Measurements from ENCODE around the gene ZBTB45.

GRCh38 chr19:58556622-58557220, 37.1 kb upstream of the ZBTB45 start:
- TF ChIP-seq CTCF (IDR thresholded peaks at IDR 0.05) = no peak
- TF ChIP-seq POLR2A (IDR thresholded peaks at IDR 0.05) = no peak

All from thyroid gland (tissue), 4 donors.